SW480 (cell line): Measurements from ENCODE around the gene NBPF1.
"Not testable (repeated sequence)": the region's sequence is repeated elsewhere in the genome, so short reads cannot be mapped to it uniquely, and the experiment has no call there.

Experiments
- DNase-seq: peaks from one replicate; pipeline ENCODE4 v3.0.0-alpha.2; 2016; ENCODE audit warnings: low spot score

Gene NBPF1

DNA sequence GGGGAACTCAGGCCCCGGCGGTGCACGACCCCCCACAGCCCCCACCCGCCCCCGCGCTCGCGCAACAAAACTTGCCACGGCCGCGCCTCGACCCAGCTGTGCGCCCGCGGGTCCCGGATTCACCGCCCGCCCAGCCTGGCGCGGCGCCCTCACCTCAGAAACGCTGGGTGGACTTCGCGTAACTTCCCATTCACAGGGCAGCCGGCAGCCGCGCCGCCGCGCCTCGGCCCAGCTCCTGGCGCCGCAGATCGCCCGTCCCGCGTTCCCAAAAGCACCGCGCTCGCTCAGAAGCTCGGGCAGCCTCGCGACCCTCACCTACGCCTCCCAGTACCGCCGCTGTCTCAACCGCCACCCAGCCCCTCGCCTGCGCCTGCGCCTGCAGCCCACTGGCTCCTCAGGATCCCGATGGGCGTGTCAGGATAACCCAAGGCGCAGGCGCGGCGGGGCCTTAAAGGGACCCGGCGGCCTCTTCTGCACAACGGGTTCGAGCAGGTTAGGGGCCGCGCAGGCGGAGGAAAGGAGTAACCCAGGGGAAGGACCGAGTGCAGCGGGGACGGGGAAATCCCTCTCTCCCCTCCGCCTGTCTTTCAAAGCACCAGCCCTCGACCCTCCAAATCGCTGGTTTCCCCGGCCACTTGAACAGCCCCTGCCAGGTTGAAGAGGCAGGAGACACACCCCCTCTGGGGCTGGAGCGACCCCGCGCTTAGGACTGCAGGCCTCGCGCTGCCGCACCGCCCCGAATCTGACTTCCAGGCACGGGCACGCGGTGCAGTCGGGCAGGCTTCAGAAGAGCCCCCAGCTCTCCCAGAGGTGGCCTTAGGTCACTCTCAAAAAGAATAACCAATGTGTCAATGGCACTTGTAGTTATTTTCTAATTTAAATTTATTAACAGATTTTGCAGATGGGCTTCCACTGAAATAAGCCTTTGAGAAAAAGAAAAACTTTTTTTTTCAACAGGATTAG lies at the start of gene NBPF1:
TSS of gene NBPF1 (minus strand) at position 380 of the 963 bp plus-strand sequence.
- DNase-seq = peak; percentile 97

- not testable (repeated sequence) for DNase-seq
These were observed 44.9 kb upstream of the NBPF1 start for GRCh38 chr1:16658234-16658633.

- not testable (repeated sequence) for DNase-seq
These were observed 43.8 kb upstream of the NBPF1 start for GRCh38 chr1:16656981-16657683.

GRCh38 chr1:16656574-16656973 lies 43.2 kb upstream of the NBPF1 start:
- DNase-seq = not testable (repeated sequence)

- not testable (repeated sequence) for DNase-seq
These were observed 38.2 kb upstream of the NBPF1 start for GRCh38 chr1:16651560-16651959.

- not testable (repeated sequence) for DNase-seq
These were observed 36.6 kb upstream of the NBPF1 start for GRCh38 chr1:16649960-16650359.

- not testable (repeated sequence) for DNase-seq
These were observed 36.0 kb upstream of the NBPF1 start for GRCh38 chr1:16649390-16649789.

GRCh38 chr1:16648756-16649155 lies 35.4 kb upstream of the NBPF1 start:
- not testable (repeated sequence) for DNase-seq

DNA sequence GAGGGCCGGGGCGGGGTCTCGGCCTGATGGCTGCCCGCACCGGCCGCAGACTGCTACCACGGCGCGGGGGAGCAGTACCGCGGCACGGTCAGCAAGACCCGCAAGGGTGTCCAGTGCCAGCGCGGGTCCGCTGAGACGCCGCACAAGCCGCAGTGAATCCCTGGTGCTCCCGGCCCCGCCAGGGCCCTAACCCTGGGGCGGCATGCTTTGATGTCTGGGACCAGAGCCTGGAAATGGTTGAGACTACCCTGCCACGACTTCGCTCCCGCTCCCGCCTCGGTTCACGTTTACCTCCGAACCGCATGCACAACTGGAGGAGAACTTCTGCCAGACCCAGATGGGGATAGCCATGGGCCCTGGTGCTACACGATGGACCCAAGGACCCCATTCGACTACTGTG lies 34.9 kb upstream of the NBPF1 start:
- not testable (repeated sequence) for DNase-seq

GRCh38 chr1:16647179-16648176 lies 34.1 kb upstream of the NBPF1 start:
- DNase-seq = not testable (repeated sequence)

DNA sequence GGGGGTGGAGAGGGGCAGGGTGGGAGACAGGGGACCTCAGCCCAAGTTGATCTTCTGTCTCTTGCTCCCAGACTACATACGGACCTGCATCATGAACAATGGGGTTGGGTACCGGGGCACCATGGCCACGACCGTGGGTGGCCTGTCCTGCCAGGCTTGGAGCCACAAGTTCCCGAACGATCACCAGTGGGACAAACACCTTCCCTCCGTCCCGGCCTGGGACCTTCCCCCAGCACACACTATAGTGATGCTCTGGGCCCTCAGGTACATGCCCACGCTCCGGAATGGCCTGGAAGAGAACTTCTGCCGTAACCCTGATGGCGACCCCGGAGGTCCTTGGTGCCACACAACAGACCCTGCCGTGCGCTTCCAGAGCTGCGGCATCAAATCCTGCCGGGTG lies 33.4 kb upstream of the NBPF1 start:
- not testable (repeated sequence) for DNase-seq

GRCh38 chr1:16646061-16646664 lies 32.8 kb upstream of the NBPF1 start:
- not testable (repeated sequence) for DNase-seq

DNA sequence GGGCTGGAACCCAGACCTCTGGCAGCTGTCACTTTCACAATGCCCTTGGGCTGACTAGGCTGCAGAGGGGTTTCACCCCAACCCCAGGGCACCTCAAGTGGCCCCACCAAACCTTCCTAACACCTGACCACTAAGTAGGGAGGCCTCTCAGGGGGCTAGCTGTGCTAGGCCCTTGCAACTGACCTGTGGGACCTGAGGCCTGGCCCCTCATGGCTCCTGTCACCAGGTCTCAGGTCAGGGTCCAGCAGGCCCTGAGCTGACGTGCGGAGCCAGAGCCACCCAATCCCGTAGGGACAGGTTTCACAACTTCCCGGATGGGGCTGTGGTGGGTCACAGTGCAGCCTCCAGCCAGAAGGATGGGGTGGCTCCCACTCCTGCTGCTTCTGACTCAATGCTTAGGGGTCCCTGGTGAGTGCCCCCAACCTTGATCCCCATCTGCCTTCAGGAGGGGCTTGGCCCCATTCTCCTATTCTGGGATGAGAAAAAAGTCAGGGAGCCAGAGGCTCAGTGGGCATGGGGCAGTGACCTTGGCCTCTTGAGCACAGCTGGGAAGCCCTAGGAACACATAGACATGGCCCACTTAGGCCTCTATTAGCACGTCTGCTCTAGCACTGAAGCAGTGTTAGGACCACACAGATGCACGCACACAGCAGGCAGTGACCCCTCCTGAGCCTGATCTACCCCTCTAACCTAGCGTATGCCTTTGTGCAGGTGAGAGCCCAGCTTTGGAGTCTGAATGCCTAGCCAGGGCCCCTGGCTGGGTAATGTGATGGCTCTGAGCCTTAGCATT lies 32.1 kb upstream of the NBPF1 start:
- DNase-seq = not testable (repeated sequence)

GRCh38 chr1:16644482-16645270 lies 31.3 kb upstream of the NBPF1 start:
- peak; percentile 93 for DNase-seq

- DNase-seq = no peak
These were observed 30.8 kb upstream of the NBPF1 start for GRCh38 chr1:16644193-16644481.

- not testable (repeated sequence) for DNase-seq
These were observed 30.3 kb upstream of the NBPF1 start for GRCh38 chr1:16643476-16644192.

- not testable (repeated sequence) for DNase-seq
These were observed 29.6 kb upstream of the NBPF1 start for GRCh38 chr1:16643001-16643411.

GRCh38 chr1:16642025-16642966 lies 28.9 kb upstream of the NBPF1 start:
- not testable (repeated sequence) for DNase-seq
